A549 (cell line): ENCODE data around the gene AKNAD1.

Experiments used
- CBX8 ChIP-seq: fragments of 200-600 bp; sonication (generic); IDR thresholded peaks from 2 replicates; pipeline ENCODE4 v1.6.1; 2016
- JUNB ChIP-seq: fragments of >200 bp; sonication (Bioruptor Twin); formaldehyde crosslinking; IDR thresholded peaks from 2 replicates; pipeline ENCODE4 v1.6.1; 2016
- PHF8 ChIP-seq: fragments of 200-600 bp; sonication (generic); IDR thresholded peaks from 2 replicates; pipeline ENCODE4 v1.6.1; 2016; ENCODE audit warnings: low read depth, mild to moderate bottlenecking, antibody characterized with exemption, moderate library complexity, borderline replicate concordance
- POLR2A ChIP-seq: IDR thresholded peaks from 2 replicates; pipeline ENCODE4 v1.6.1; 2012; ENCODE audit warnings: mild to moderate bottlenecking, low read length
- POLR2AphosphoS2 ChIP-seq: conservative IDR thresholded peaks from 2 replicates; pipeline ENCODE4 v1.6.1; 2012; ENCODE audit warnings: low read length, improper control_type of control experiment, inconsistent platforms
- RFX5 ChIP-seq: fragments of 450-650 bp; IDR thresholded peaks from 2 replicates; pipeline ENCODE4 v1.7.1; 2014; ENCODE audit warnings: antibody characterized with exemption, mild to moderate bottlenecking, moderate library complexity
- RNF2 ChIP-seq: fragments of 200-600 bp; sonication (generic); IDR thresholded peaks from 2 replicates; pipeline ENCODE4 v1.6.1; 2016; ENCODE audit warnings: low read depth, mild to moderate bottlenecking, antibody characterized with exemption, moderate library complexity, borderline replicate concordance
- SMC3 ChIP-seq: fragments of >200 bp; sonication (Bioruptor Twin); formaldehyde crosslinking; IDR thresholded peaks from 3 replicates; pipeline ENCODE4 v1.6.1; 2018; ENCODE audit warnings: inconsistent platforms
- TF ChIP-seq, protein P1 (sequence below): fragments of >200 bp; sonication (Bioruptor Twin); formaldehyde crosslinking; IDR thresholded peaks from 3 replicates; pipeline ENCODE4 v1.5.1; 2016
- TF ChIP-seq, protein P2 (sequence below): IDR thresholded peaks from 2 replicates; pipeline ENCODE4 v1.6.1; 2012
- TF ChIP-seq, protein P3 (sequence below): fragments of 150-350 bp; IDR thresholded peaks from 2 replicates; pipeline ENCODE4 v1.6.1; 2014; ENCODE audit warnings: low read depth, mild to moderate bottlenecking, low read length

DNA sequence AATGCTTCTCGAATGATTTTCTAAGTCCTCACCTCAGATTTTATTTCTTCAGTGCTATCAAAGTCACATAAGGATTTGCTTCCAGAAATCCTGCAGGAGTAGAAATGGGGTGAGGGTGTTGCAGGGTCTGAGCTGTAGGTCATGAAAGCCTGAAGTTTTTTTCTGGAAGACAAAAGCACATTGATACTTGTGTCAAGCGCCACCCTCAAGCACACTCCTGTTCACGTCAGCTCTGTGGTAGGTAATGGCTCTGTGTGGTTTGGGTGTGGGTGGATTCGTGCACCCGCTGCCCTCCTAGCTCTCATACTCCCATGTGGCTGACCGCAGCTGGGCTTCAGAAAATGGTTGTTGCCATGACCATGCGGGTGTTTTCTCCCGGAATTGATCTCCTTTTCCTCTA, 39.9 kb downstream of the AKNAD1 start:
- TF ChIP-seq PHF8 (no peak), RFX5 (no peak), CBX8 (no peak), SMC3 (no peak), JUNB (no peak), RNF2 (no peak), POLR2A (no peak), POLR2AphosphoS2 (no peak)
- TF ChIP-seq, protein P1, sequence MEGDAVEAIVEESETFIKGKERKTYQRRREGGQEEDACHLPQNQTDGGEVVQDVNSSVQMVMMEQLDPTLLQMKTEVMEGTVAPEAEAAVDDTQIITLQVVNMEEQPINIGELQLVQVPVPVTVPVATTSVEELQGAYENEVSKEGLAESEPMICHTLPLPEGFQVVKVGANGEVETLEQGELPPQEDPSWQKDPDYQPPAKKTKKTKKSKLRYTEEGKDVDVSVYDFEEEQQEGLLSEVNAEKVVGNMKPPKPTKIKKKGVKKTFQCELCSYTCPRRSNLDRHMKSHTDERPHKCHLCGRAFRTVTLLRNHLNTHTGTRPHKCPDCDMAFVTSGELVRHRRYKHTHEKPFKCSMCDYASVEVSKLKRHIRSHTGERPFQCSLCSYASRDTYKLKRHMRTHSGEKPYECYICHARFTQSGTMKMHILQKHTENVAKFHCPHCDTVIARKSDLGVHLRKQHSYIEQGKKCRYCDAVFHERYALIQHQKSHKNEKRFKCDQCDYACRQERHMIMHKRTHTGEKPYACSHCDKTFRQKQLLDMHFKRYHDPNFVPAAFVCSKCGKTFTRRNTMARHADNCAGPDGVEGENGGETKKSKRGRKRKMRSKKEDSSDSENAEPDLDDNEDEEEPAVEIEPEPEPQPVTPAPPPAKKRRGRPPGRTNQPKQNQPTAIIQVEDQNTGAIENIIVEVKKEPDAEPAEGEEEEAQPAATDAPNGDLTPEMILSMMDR = no peak
- TF ChIP-seq, protein P2, sequence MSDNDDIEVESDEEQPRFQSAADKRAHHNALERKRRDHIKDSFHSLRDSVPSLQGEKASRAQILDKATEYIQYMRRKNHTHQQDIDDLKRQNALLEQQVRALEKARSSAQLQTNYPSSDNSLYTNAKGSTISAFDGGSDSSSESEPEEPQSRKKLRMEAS = no peak
- TF ChIP-seq, protein P3, sequence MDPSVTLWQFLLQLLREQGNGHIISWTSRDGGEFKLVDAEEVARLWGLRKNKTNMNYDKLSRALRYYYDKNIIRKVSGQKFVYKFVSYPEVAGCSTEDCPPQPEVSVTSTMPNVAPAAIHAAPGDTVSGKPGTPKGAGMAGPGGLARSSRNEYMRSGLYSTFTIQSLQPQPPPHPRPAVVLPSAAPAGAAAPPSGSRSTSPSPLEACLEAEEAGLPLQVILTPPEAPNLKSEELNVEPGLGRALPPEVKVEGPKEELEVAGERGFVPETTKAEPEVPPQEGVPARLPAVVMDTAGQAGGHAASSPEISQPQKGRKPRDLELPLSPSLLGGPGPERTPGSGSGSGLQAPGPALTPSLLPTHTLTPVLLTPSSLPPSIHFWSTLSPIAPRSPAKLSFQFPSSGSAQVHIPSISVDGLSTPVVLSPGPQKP = no peak
